Effector memory CD8-positive, alpha-beta T cell (primary cell): ENCODE results near the gene UBE2L3.

Experiments used
- ATAC-seq: fragments of 150-1000 bp; cut with Tn5 transposase; replicated peaks from 2 replicates; pipeline ENCODE4 v1.10.0; 2021; ENCODE audit warnings: mild to moderate bottlenecking, moderate library complexity
- DNase-seq, 3 experiments: peaks; one replicate each; pipeline ENCODE4 v3.0.0; 2021
- H3K27ac Mint-ChIP-seq, 2 donors: one replicate each; pipeline ENCODE4 v1.8.0; 2022; ENCODE audit warnings: mild to moderate bottlenecking in 2 of 2, mixed read lengths in 2 of 2, moderate library complexity in 2 of 2
- H3K27me3 Mint-ChIP-seq, 2 donors: one replicate each; pipeline ENCODE4 v1.8.0; 2022; ENCODE audit warnings: mixed read lengths in 2 of 2
- H3K36me3 Mint-ChIP-seq: one replicate; pipeline ENCODE4 v1.8.0; 2022; ENCODE audit warnings: mild to moderate bottlenecking, moderate library complexity, mixed read lengths; ENCODE audit not compliant: insufficient read depth
- H3K4me1 Mint-ChIP-seq, 2 donors: one replicate each; pipeline ENCODE4 v1.8.0; 2022; ENCODE audit warnings: low read depth in 2 of 2, mixed read lengths in 2 of 2
- H3K4me3 Mint-ChIP-seq, 2 donors: one replicate each; pipeline ENCODE4 v1.8.0; 2022; ENCODE audit warnings: mild to moderate bottlenecking in 2 of 2, mixed read lengths in 2 of 2, moderate library complexity in 2 of 2
- H3K9me3 Mint-ChIP-seq, 2 donors: one replicate each; pipeline ENCODE4 v1.8.0; 2022; ENCODE audit warnings: mixed read lengths in 2 of 2

The UBE2L3 gene

DNA sequence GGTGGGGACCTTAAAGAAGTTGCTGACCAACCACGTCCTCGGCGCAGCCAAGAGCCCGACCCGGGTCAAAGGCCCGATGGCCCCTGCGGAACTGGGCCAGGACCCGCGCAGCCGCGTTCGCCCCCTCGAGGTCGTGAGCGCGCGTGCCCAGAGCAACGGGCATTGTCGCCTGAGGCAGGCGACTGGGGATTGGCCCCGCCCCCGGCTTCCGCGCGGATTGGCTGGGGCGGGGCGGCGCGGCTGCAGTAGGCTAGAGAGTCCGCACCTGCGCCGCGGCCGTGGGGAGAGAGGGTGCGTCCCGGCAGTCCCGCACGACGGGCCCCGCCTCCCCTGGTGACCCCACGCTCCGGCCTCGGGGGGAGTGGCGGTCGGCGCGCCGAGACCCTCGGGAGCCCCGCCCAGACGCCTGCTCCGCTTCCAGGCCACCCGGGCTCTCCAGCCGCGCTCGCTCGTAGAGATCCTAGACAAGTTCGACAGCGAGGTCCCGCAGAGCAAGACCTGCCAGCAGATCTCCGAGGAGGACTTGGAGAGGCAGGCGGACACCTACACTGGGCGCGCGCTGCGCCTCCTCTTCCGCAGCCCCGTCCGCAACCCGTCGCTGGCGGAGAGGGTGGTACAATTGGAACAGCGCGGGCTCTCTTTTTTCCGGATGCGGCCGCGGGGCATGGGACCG is 90.0 kb downstream of the UBE2L3 start:
- Mint-ChIP-seq H3K9me3 (no peaks in the 10 kb centered on the region), H3K36me3 (peaks cover 3% of the 10 kb centered on the region), H3K27ac (peak overlapping the region in 1 of 2 donors; percentile 83), H3K27me3 (no peaks in the 10 kb centered on the region), H3K4me1 (peaks cover 11 to 14% of the 10 kb centered on the region in 2 donors), H3K4me3 (peak overlapping the region; percentile 82 to 86)
- DNase-seq (peak; percentile 60 to 67 (median 66)), ATAC-seq (peak; percentile 95)

DNA sequence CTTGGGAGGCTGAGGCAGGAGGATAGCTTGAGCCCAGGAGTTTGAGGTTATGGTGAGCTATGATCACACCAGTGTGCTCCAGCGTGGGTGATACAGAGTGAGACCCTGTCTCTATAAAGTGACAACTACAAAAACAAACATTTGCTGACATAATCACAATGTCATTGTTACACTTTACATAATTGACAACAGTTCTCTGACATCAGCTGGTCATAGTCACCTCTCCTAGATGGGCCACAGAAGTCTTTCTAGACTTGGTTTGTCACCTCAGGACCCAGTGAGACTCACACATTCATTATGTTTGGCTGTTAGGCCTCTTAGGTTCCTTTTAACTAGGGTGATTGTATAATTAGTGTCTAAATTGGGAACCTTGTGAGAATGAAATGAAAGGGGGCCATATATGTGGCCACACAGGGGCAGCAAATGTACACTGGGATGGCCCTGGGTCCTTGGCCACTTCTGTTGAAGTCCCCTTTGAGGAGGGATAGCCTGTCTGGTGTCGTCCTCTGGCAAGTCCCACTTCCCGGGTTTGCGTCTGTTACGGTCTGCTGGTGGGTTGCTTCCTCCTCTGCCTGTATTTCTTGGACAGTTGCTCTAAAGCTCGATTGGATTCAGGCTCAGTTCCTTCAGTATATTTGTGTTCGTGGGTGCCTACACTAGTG is 92.5 kb downstream of the UBE2L3 start:
- ATAC-seq: no peak
- DNase-seq: no peak
- Mint-ChIP-seq H3K4me3 (no peak overlapping the region), H3K27ac (no peak overlapping the region), H3K27me3 (no peaks in the 10 kb centered on the region), H3K36me3 (peaks cover 3% of the 10 kb centered on the region), H3K9me3 (no peaks in the 10 kb centered on the region), H3K4me1 (peaks cover 13 to 16% of the 10 kb centered on the region in 2 donors)

- Mint-ChIP-seq H3K9me3 (no peaks in the 10 kb centered on the region), H3K36me3 (peaks cover 3% of the 10 kb centered on the region), H3K27me3 (no peaks in the 10 kb centered on the region), H3K4me3 (no peak overlapping the region), H3K4me1 (peaks cover 19 to 23% of the 10 kb centered on the region in 2 donors), H3K27ac (no peak overlapping the region)
- ATAC-seq (no peak), DNase-seq (no peak)
These were observed 93.4 kb downstream of the UBE2L3 start for GRCh38 chr22:21660904-21661303.

GRCh38 chr22:21661991-21662390 is 94.5 kb downstream of the UBE2L3 start:
- no peaks in the 10 kb centered on the region for H3K27me3 Mint-ChIP-seq
- ATAC-seq (no peak), DNase-seq (no peak)
- no peaks in the 10 kb centered on the region for H3K9me3 Mint-ChIP-seq
- peaks cover 12% of the 10 kb centered on the region for H3K36me3 Mint-ChIP-seq
- H3K4me3 Mint-ChIP-seq: no peak overlapping the region
- H3K27ac Mint-ChIP-seq: no peak overlapping the region
- H3K4me1 Mint-ChIP-seq: peaks cover 14 to 21% of the 10 kb centered on the region in 2 donors

GRCh38 chr22:21663738-21664137 is 96.2 kb downstream of the UBE2L3 start:
- peaks cover 17% of the 10 kb centered on the region for H3K36me3 Mint-ChIP-seq
- DNase-seq (no peak), ATAC-seq (no peak)
- no peaks in the 10 kb centered on the region for H3K27me3 Mint-ChIP-seq
- no peak overlapping the region for H3K27ac Mint-ChIP-seq
- H3K4me1 Mint-ChIP-seq: peaks cover 21 to 23% of the 10 kb centered on the region in 2 donors
- H3K4me3 Mint-ChIP-seq: peak overlapping the region in 1 of 2 donors; percentile 1
- no peaks in the 10 kb centered on the region for H3K9me3 Mint-ChIP-seq

GRCh38 chr22:21665047-21665851 is 97.7 kb downstream of the UBE2L3 start:
- peak overlapping the region; percentile 99 to 100 for H3K4me3 Mint-ChIP-seq
- H3K4me1 Mint-ChIP-seq: peaks cover 24 to 33% of the 10 kb centered on the region in 2 donors
- DNase-seq (no peak), ATAC-seq (no peak)
- H3K27ac Mint-ChIP-seq: peak overlapping the region; percentile 97
- peaks cover 22% of the 10 kb centered on the region for H3K36me3 Mint-ChIP-seq
- H3K27me3 Mint-ChIP-seq: no peaks in the 10 kb centered on the region
- H3K9me3 Mint-ChIP-seq: no peaks in the 10 kb centered on the region

- Mint-ChIP-seq H3K27me3 (no peaks in the 10 kb centered on the region), H3K27ac (peak overlapping the region; percentile 97), H3K4me1 (peaks cover 24 to 33% of the 10 kb centered on the region in 2 donors), H3K4me3 (peak overlapping the region; percentile 99 to 100), H3K36me3 (peaks cover 36% of the 10 kb centered on the region), H3K9me3 (no peaks in the 10 kb centered on the region)
- no peak for DNase-seq
- ATAC-seq: no peak
These were observed 99.3 kb downstream of the UBE2L3 start for GRCh38 chr22:21666786-21667185.

DNA sequence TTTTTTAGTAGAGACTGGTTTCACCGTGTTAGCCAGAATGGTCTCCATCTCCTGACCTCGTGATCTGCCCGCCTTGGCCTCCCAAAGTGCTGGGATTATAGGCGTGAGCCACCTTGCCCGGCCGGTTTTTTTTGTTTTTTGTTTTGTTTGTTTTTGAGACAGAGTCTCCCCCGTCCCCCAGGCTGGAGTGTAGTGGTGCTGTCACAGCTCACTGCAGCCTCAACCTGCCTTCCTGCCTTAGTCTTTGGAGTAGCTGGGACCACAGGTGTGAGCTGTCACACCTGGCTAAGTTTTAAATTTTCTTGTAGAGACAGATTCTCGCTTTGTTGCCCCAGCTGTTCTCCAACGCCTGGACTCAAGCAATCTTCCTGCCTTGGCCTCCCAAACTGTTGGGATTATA is 101.5 kb downstream of the UBE2L3 start:
- Mint-ChIP-seq H3K36me3 (peaks cover 55% of the 10 kb centered on the region), H3K27me3 (no peaks in the 10 kb centered on the region), H3K9me3 (no peaks in the 10 kb centered on the region), H3K27ac (peak overlapping the region; percentile 65 to 68), H3K4me3 (peak overlapping the region in 1 of 2 donors; percentile 20), H3K4me1 (peaks cover 30 to 33% of the 10 kb centered on the region in 2 donors)
- no peak for DNase-seq
- no peak for ATAC-seq

DNA sequence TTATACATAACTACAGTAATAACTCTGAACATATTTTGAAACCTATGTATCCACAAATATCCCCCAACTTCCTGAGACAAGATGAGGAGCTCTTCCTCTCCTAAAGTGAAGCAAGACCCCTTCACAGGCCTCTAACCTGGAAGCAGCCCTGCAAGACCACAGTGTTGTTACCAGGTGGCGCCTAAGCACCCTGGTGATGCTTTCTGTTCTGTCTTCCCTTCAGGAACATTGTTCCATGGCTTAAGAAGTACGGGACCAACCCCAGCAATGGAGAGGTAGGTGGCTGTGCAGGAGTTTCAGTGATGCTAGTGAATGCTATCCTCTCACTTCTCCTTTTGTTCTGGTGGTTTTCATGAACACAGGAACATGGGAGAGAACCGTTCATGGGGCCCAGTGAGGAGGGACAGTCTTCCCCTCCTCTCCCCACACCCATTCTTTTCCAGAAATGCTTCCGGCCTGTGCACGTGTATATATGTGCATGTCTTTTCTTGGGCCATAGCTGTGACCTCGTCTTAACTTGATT is 104.7 kb downstream of the UBE2L3 start:
- Mint-ChIP-seq H3K36me3 (peaks cover 60% of the 10 kb centered on the region), H3K4me3 (no peak overlapping the region), H3K27me3 (no peaks in the 10 kb centered on the region), H3K9me3 (no peaks in the 10 kb centered on the region), H3K4me1 (peaks cover 14 to 27% of the 10 kb centered on the region in 2 donors), H3K27ac (peak overlapping the region in 1 of 2 donors; percentile 23)
- ATAC-seq (no peak), DNase-seq (no peak)
